ENCODE measurements around the gene C1orf56. TPM values are rescaled to one million over a fixed set of nuclear protein-coding genes. Genes with fewer than 3 reads are reported as not detected.

Gene C1orf56
- total and polyA plus RNA-seq, 2 donors (not counting 3 experiments of a cell fraction or from before 2014, with no cell fraction given) = 3.0 to 3.5 TPM

GRCh38 chr1:151043163-151043562, 4.4 kb upstream of the C1orf56 start:
- H3K9me3 ChIP-seq (replicated peaks; ENCODE audit: control insufficient read depth, insufficient read depth, low read length) = no peaks in the 10 kb centered on the region
- FAIRE-seq = no peak
- dilution Hi-C loops (cut with MboI; ENCODE audit: extremely low pct_ligation_motif_present, low sequenced_read_pairs) = no loop called here
- H4K20me1 ChIP-seq (replicated peaks; ENCODE audit: control insufficient read depth, extremely low read depth, insufficient read depth, low read length) = no peaks in the 10 kb centered on the region
- peaks cover 2% of the 10 kb centered on the region for H3K4me1 ChIP-seq (ENCODE audit: control insufficient read depth, extremely low read depth, insufficient read depth, low read length)
- ChIA-PET POLR2A (no interaction called here), CTCF (interaction anchor here (1.1 to 2.6 kb wide), 6 partner anchors 11 to 57 kb away, joined by 3 to 9 read pairs (median 4); partner anchors contain the start of gene GABPB2)
- no peak overlapping the region for H3K9ac ChIP-seq (replicated peaks; ENCODE audit: extremely low read depth, insufficient read depth, low read length)
- H3K79me2 ChIP-seq (ENCODE audit: control insufficient read depth, insufficient read depth, low read length) = no peaks in the 10 kb centered on the region
- H2AFZ ChIP-seq (ENCODE audit: low read depth, low read length) = no peak overlapping the region
- H3K36me3 ChIP-seq (ENCODE audit: control insufficient read depth in 2 of 2, extremely low read depth in 1 of 2, insufficient read depth in 2 of 2, low read length in 2 of 2) = no peaks in the 10 kb centered on the region
- TF ChIP-seq GATA2 (IDR thresholded peaks at IDR 0.05; ENCODE audit: insufficient read depth, insufficient read length, low read depth, low read length) (no peak), JUN (IDR thresholded peaks at IDR 0.05; ENCODE audit: borderline replicate concordance, insufficient read depth, insufficient read length, low read depth) (no peak), POLR2A (IDR thresholded peaks at IDR 0.05; ENCODE audit: low read depth, low read length) (no peak), EZH2 (IDR thresholded peaks at IDR 0.05; ENCODE audit: borderline replicate concordance, low read depth, low read length, severe bottlenecking) (no peak), POLR2AphosphoS5 (IDR thresholded peaks at IDR 0.05; ENCODE audit: insufficient read depth, low read depth, low read length) (no peak), FOS (IDR thresholded peaks at IDR 0.05; ENCODE audit: borderline replicate concordance, insufficient read depth, low read length) (no peak), MYC (IDR thresholded peaks at IDR 0.05; ENCODE audit: low read depth, low read length) (no peak), MAX (IDR thresholded peaks at IDR 0.05; ENCODE audit: insufficient read depth, insufficient read length) (no peak)
- TF ChIP-seq, protein P1, sequence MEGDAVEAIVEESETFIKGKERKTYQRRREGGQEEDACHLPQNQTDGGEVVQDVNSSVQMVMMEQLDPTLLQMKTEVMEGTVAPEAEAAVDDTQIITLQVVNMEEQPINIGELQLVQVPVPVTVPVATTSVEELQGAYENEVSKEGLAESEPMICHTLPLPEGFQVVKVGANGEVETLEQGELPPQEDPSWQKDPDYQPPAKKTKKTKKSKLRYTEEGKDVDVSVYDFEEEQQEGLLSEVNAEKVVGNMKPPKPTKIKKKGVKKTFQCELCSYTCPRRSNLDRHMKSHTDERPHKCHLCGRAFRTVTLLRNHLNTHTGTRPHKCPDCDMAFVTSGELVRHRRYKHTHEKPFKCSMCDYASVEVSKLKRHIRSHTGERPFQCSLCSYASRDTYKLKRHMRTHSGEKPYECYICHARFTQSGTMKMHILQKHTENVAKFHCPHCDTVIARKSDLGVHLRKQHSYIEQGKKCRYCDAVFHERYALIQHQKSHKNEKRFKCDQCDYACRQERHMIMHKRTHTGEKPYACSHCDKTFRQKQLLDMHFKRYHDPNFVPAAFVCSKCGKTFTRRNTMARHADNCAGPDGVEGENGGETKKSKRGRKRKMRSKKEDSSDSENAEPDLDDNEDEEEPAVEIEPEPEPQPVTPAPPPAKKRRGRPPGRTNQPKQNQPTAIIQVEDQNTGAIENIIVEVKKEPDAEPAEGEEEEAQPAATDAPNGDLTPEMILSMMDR (IDR thresholded peaks at IDR 0.05; ENCODE audit: extremely low read depth in 1 of 2, insufficient read depth in 1 of 2, low read depth in 1 of 2, low read length in 2 of 2) = no peak
- H3K27ac ChIP-seq (ENCODE audit: insufficient read depth, low read depth, low read length) = no peak overlapping the region
- no peak for DNase-seq (ENCODE audit: low read depth, low spot score)
- no TSS peak for BruUV-seq (replicated peaks)
- no peak overlapping the region for H3K4me2 ChIP-seq (ENCODE audit: insufficient read depth, low read length)
- intact Hi-C loops (cut with micrococcal nuclease) = no loop called here
- H3K4me3 ChIP-seq (replicated peaks in 1 of 3; ENCODE audit: insufficient read depth in 1 of 3, low read depth in 1 of 3, low read length in 3 of 3) = no peak overlapping the region
- H3K27me3 ChIP-seq (ENCODE audit: control insufficient read depth in 2 of 2, insufficient read depth in 2 of 2, low read length in 2 of 2) = no peaks in the 10 kb centered on the region
- no peaks in the 10 kb centered on the region for H3K9me1 ChIP-seq (replicated peaks; ENCODE audit: control insufficient read depth, extremely low read depth, insufficient read depth, low read length)

All from endothelial cell of umbilical vein (primary cell).